Measurements from ENCODE around the gene ARHGAP33.

The ARHGAP33 gene

DNA sequence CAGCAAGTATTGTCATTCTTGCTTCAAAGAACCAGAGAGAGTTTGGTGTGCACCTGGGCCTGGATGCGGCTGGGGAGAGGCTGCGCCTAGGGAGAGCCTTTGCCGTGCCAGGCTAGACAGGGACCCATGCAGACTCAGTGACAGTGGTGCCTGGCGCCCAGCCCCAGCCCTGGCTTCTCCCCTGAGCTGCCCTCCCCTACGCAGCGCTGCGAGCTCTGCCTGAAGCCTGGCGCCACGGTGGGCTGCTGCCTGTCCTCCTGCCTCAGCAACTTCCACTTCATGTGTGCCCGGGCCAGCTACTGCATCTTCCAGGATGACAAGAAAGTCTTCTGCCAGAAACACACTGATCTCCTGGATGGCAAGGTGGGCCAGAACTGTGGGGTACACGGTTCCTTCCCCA is 45.6 kb upstream of the ARHGAP33 start:
- in situ Hi-C loops (cut with HindIII; ENCODE audit: low pct_ligation_motif_present, low sequenced_read_pairs): no loop called here

DNA sequence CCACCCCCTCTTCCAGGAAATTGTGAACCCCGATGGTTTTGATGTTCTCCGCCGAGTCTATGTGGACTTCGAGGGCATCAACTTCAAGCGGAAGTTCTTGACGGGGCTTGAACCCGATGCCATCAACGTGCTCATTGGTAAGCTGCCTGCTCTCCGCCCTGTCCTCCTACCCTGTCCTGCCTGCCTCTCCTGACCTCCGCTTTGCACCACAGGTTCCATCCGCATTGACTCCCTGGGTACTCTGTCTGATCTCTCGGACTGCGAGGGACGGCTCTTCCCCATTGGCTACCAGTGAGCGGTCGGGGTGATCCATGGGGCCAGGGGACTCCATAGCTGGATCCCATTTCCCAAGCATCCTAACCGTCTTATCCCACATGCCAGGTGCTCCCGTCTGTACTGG is 45.0 kb upstream of the ARHGAP33 start:
- no peak overlapping the region for H3K27ac ChIP-seq
- TF ChIP-seq, protein P1, sequence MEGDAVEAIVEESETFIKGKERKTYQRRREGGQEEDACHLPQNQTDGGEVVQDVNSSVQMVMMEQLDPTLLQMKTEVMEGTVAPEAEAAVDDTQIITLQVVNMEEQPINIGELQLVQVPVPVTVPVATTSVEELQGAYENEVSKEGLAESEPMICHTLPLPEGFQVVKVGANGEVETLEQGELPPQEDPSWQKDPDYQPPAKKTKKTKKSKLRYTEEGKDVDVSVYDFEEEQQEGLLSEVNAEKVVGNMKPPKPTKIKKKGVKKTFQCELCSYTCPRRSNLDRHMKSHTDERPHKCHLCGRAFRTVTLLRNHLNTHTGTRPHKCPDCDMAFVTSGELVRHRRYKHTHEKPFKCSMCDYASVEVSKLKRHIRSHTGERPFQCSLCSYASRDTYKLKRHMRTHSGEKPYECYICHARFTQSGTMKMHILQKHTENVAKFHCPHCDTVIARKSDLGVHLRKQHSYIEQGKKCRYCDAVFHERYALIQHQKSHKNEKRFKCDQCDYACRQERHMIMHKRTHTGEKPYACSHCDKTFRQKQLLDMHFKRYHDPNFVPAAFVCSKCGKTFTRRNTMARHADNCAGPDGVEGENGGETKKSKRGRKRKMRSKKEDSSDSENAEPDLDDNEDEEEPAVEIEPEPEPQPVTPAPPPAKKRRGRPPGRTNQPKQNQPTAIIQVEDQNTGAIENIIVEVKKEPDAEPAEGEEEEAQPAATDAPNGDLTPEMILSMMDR (IDR thresholded peaks at IDR 0.05; ENCODE audit: low read depth, low read length, missing control alignments): no peak
- no peak for DNase-seq
- in situ Hi-C loops (cut with HindIII; ENCODE audit: low pct_ligation_motif_present, low sequenced_read_pairs): no loop called here
- peaks cover 86% of the 10 kb centered on the region for H3K36me3 ChIP-seq (replicated peaks)
- H3K27me3 ChIP-seq (replicated peaks): no peaks in the 10 kb centered on the region
- no peak overlapping the region for H3K4me3 ChIP-seq (ENCODE audit: low read depth, low read length)

More for the DNA sequence above, 45.6 kb upstream of the ARHGAP33 start:
- H3K4me3 ChIP-seq (ENCODE audit: low read depth, low read length): no peak overlapping the region
- peaks cover 87% of the 10 kb centered on the region for H3K36me3 ChIP-seq (replicated peaks)
- no peak for DNase-seq
- H3K27me3 ChIP-seq (replicated peaks): no peaks in the 10 kb centered on the region
- TF ChIP-seq, protein P1 (IDR thresholded peaks at IDR 0.05; ENCODE audit: low read depth, low read length, missing control alignments): no peak
- no peak overlapping the region for H3K27ac ChIP-seq

DNA sequence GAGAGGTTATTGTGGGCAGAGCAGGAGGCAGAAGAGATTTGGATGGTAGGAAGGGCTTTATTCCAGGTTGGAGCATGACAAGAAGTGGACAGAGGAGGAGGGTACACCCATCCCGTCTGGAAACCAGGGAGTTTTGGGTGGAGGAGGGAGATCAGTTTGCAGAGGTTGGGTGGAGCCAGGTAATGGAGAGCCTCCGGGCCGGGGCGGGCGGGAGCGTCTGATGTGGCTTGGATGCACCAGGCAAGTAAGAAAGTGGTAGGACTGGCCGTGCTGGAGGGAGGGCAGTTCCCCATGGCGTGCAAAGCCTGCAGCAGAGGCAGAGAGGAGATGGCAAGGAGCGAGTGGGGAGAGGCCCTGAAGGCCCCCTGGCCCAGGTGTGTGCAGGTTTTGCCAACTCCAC is 44.0 kb upstream of the ARHGAP33 start:
- DNase-seq: no peak
- Histone ChIP-seq H3K27me3 (replicated peaks) (no peaks in the 10 kb centered on the region), H3K36me3 (replicated peaks) (peaks cover 78% of the 10 kb centered on the region), H3K4me3 (ENCODE audit: low read depth, low read length) (no peak overlapping the region), H3K27ac (no peak overlapping the region)
- TF ChIP-seq, protein P1 (IDR thresholded peaks at IDR 0.05; ENCODE audit: low read depth, low read length, missing control alignments): no peak
- in situ Hi-C loops (cut with HindIII; ENCODE audit: low pct_ligation_motif_present, low sequenced_read_pairs): no loop called here

DNA sequence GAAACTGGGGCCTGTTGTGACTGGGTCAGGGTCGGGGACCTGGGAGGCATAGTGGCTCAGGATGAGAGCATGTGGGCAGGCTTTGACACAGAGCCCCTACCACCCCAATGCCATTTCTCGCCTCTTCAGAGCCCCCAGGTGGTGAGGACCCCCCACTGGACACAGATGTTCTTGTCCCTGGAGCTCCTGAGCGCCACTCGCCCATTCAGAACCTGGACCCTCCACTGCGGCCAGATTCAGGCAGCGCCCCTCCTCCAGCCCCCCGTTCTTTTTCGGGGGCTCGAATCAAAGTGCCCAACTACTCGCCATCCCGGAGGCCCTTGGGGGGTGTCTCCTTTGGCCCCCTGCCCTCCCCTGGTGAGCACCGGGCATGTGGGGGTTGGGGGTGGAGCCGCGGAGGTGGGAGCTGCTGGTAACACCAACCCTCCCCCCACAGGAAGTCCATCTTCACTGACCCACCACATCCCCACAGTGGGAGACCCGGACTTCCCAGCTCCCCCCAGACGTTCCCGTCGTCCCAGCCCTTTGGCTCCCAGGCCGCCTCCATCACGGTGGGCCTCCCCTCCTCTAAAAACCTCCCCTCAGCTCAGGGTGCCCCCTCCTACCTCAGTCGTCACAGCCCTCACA is 43.5 kb upstream of the ARHGAP33 start:
- Histone ChIP-seq H3K4me3 (ENCODE audit: low read depth, low read length) (no peak overlapping the region), H3K27me3 (replicated peaks) (no peaks in the 10 kb centered on the region), H3K27ac (no peak overlapping the region), H3K36me3 (replicated peaks) (peaks cover 81% of the 10 kb centered on the region)
- TF ChIP-seq, protein P1 (IDR thresholded peaks at IDR 0.05; ENCODE audit: low read depth, low read length, missing control alignments): no peak
- no peak for DNase-seq
- in situ Hi-C loops (cut with HindIII; ENCODE audit: low pct_ligation_motif_present, low sequenced_read_pairs): no loop called here

DNA sequence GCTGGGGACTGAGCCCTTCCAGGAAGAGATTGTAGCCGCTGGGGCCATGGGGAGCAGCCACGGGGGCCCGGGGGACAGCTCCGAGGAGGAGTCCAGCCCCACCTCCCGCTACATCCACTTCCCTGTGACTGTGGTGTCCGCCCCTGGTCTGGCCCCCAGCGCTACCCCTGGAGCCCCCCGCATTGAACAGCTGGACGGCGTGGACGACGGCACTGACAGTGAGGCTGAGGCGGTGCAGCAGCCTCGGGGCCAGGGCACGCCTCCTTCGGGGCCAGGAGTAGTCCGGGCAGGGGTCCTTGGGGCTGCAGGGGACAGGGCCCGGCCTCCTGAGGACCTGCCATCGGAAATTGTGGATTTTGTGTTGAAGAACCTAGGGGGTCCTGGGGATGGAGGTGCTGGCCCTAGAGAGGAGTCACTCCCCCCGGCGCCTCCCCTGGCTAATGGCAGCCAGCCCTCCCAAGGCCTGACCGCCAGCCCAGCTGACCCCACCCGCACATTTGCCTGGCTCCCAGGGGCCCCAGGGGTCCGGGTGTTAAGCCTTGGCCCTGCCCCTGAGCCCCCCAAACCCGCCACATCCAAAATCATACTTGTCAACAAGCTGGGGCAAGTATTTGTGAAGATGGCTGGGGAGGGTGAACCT is 42.7 kb upstream of the ARHGAP33 start:
- TF ChIP-seq, protein P1 (IDR thresholded peaks at IDR 0.05; ENCODE audit: low read depth, low read length, missing control alignments): no peak
- no peak for DNase-seq
- in situ Hi-C loops (cut with HindIII; ENCODE audit: low pct_ligation_motif_present, low sequenced_read_pairs): no loop called here
- H3K36me3 ChIP-seq (replicated peaks): peaks cover 78% of the 10 kb centered on the region
- H3K4me3 ChIP-seq (ENCODE audit: low read depth, low read length): no peak overlapping the region
- no peaks in the 10 kb centered on the region for H3K27me3 ChIP-seq (replicated peaks)
- no peak overlapping the region for H3K27ac ChIP-seq
